B cell (primary cell): Measurements from ENCODE around the gene HGFAC. TPM values are rescaled to one million over a fixed set of nuclear protein-coding genes. Genes with fewer than 3 reads are reported as not detected.

Source experiments
- ATAC-seq: fragments of 200-7000 bp; cut with Tn5 transposase; one replicate; pipeline ENCODE4 v1.10.0; 2021; ENCODE audit warnings: low read depth, mild to moderate bottlenecking, moderate number of reproducible peaks, moderate library complexity
- CTCF ChIA-PET: fragments of 350-600 bp; sonication (Branson Sonifier 250); formaldehyde crosslinking; loops from one replicate; lab custom pipeline; 2021; ENCODE audit warnings: antibody characterized with exemption, inconsistent platforms; lab: Charles Lee
- POLR2A ChIA-PET: fragments of 350-600 bp; sonication (Branson Sonifier 250); formaldehyde crosslinking; loops from one replicate; lab custom pipeline; 2021; ENCODE audit warnings: antibody characterized with exemption; lab: Charles Lee
- DNase-seq: peaks from one replicate; pipeline ENCODE4 v3.0.0; 2013
- H2AFZ ChIP-seq: 2 replicates; pipeline ENCODE4 v1.6.1; 2012; ENCODE audit warnings: mild to moderate bottlenecking, low read depth, low read length; ENCODE audit not compliant: insufficient read depth, poor library complexity, severe bottlenecking
- H3K27ac ChIP-seq, 2 donors: 1 replicate in 1 of 2; 2 replicates in 1 of 2; pipeline ENCODE4 v1.5.1; 2012 to 2013; ENCODE audit warnings: low read length in 2 of 2, mild to moderate bottlenecking in 2 of 2, moderate library complexity in 1 of 2
- H3K27me3 ChIP-seq, 4 experiments: fragments of 200-600 bp in 1 of 4; sonication (generic) in 1 of 4; replicated peaks in 1 of 4; 1 replicate in 2 of 4; 2 replicates in 2 of 4; pipeline versions ENCODE4 v1.6.1 to v1.7.0; 2013 to 2016; ENCODE audit warnings: low read length in 3 of 4, mild to moderate bottlenecking in 2 of 4, mixed read lengths in 1 of 4, moderate library complexity in 1 of 4; ENCODE audit not compliant: insufficient read depth in 4 of 4, control insufficient read depth in 3 of 4; ENCODE audit errors: control extremely low read depth in 1 of 4
- H3K36me3 ChIP-seq, 2 experiments: replicated peaks in 1 of 2; 1 replicate in 1 of 2; 2 replicates in 1 of 2; pipeline versions ENCODE4 v1.6.1 to v1.7.1; 2013; ENCODE audit warnings: low read length in 1 of 2; ENCODE audit not compliant: insufficient read depth in 2 of 2, control insufficient read depth in 1 of 2; ENCODE audit errors: control extremely low read depth in 1 of 2, extremely low read depth in 1 of 2
- H3K4me1 ChIP-seq, 2 donors: fragments of 200-600 bp in 1 of 2; sonication (generic) in 1 of 2; 1 replicate in 1 of 2; 2 replicates in 1 of 2; pipeline versions ENCODE4 v1.5.1 to v1.6.1; 2013 to 2017; ENCODE audit warnings: low read length in 2 of 2; ENCODE audit not compliant: control insufficient read depth in 2 of 2, insufficient read depth in 2 of 2
- H3K4me2 ChIP-seq: replicated peaks from 2 replicates; pipeline ENCODE3; 2012; ENCODE audit warnings: mild to moderate bottlenecking, low read depth, low read length; ENCODE audit not compliant: poor library complexity, severe bottlenecking
- H3K4me3 ChIP-seq, 5 experiments: fragments of 200-600 bp in 1 of 5; sonication (generic) in 1 of 5; 1 replicate in 3 of 5; 2 replicates in 2 of 5; pipeline versions ENCODE4 v1.5.1 to v1.7.0; 2011 to 2016; ENCODE audit warnings: low read length in 4 of 5, mild to moderate bottlenecking in 4 of 5, low read depth in 2 of 5, control low read depth in 1 of 5, moderate library complexity in 1 of 5; ENCODE audit not compliant: insufficient read depth in 1 of 5; ENCODE audit errors: control extremely low read depth in 1 of 5, extremely low read depth in 1 of 5
- H3K79me2 ChIP-seq: fragments of 200-600 bp; sonication (generic); one replicate; pipeline ENCODE4 v1.6.0; 2016; ENCODE audit warnings: low read length; ENCODE audit not compliant: control insufficient read depth, insufficient read depth
- H3K9ac ChIP-seq: fragments of 200-600 bp; sonication (generic); 2 replicates; pipeline ENCODE4 v1.6.1; 2017; ENCODE audit warnings: mild to moderate bottlenecking, low read length, moderate library complexity
- H3K9me3 ChIP-seq, 3 donors: one replicate each; pipeline versions ENCODE4 v1.6.1 to v1.7.1; 2013; ENCODE audit warnings: low read length in 2 of 3; ENCODE audit not compliant: control insufficient read depth in 2 of 3, insufficient read depth in 1 of 3; ENCODE audit errors: control extremely low read depth in 1 of 3
- H4K20me1 ChIP-seq: 2 replicates; pipeline ENCODE4 v1.6.0; 2012; ENCODE audit warnings: mild to moderate bottlenecking, low read length; ENCODE audit not compliant: insufficient read depth, control insufficient read depth, poor library complexity, severe bottlenecking
- H3K27ac Mint-ChIP-seq: one replicate; pipeline ENCODE4 v1.8.0; 2021; ENCODE audit warnings: mixed read lengths
- H3K27me3 Mint-ChIP-seq: one replicate; pipeline ENCODE4 v1.8.0; 2021; ENCODE audit warnings: mixed read lengths
- H3K4me1 Mint-ChIP-seq: one replicate; pipeline ENCODE4 v1.8.0; 2021; ENCODE audit warnings: mixed read lengths
- H3K4me3 Mint-ChIP-seq: one replicate; pipeline ENCODE4 v1.8.0; 2021; ENCODE audit warnings: mixed read lengths
- H3K9me3 Mint-ChIP-seq: one replicate; pipeline ENCODE4 v1.8.0; 2022; ENCODE audit warnings: mixed read lengths; ENCODE audit not compliant: insufficient read depth
- EZH2 ChIP-seq: IDR thresholded peaks from 2 replicates; pipeline ENCODE4 v1.6.1; 2012; ENCODE audit warnings: borderline replicate concordance, low read depth, mild to moderate bottlenecking, moderate library complexity, low read length; ENCODE audit not compliant: insufficient read depth, poor library complexity, severe bottlenecking
- WGBS: methylation state at CpG from one replicate; pipeline ENCODE4 v1.1.5; 2013; ENCODE audit warnings: missing lambda C conversion rate; ENCODE audit not compliant: insufficient coverage; 5-methylcytosine and 5-hydroxymethylcytosine counted together
- intact Hi-C: fragments of 100-400 bp; cut with micrococcal nuclease; formaldehyde crosslinking; loops from one replicate; pipeline ENCODE4 v1.10.0; 2022
- polyA plus RNA-seq: library from polyadenylated mRNA; depleted of rRNA; stranded (reverse); fragments of >200 nt; gene quantifications from 2 replicates; pipeline ENCODE4 v1.2.3, GENCODE V29; 2012
- total RNA-seq, 2 donors: library from RNA; stranded (reverse); fragments of 120-200 nt in 1 of 2; gene quantifications; 1 replicate in 1 of 2; 2 replicates in 1 of 2; pipeline versions ENCODE4 v1.2.3 to v1.2.4, GENCODE V29; 2013 to 2022
- TF ChIP-seq, protein P1 (sequence below): fragments of 200-600 bp; IDR thresholded peaks from one replicate; pipeline ENCODE4 v1.8.0; 2022; ENCODE audit warnings: antibody characterized with exemption, mild to moderate bottlenecking

Gene HGFAC
- total and polyA plus RNA-seq, 2 donors (not counting 1 experiment from before 2014, with no cell fraction given) = not detected

DNA sequence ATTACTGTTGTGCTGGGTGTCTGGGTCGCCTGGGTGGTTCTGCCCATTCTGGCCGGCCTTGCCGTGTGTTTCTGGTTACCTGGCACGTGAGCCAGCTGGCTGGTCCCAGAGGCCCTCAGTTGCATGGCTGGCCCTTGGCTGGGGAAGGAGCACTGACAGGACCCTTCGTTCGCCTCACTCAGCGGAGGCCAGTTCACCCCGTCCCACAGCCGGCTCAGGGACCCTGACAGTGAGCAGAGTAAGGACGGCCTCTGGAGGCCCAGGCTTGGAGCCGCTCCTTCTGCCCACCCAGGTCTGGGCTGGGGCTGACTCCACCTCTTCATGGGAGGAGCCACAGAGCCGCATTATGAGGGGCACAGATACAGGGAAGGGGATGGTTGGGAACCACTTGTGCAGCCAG is 20.3 kb upstream of the HGFAC start:
- H3K4me1 Mint-ChIP-seq = peaks cover under 1% of the 10 kb centered on the region
- WGBS = 90% methylated on average over 11 of the region's 12 CpGs
- no peaks in the 10 kb centered on the region for H3K9me3 Mint-ChIP-seq

GRCh38 chr4:3422241-3422801 is 19.4 kb upstream of the HGFAC start:
- Histone ChIP-seq H3K9ac (no peak overlapping the region), H4K20me1 (no peaks in the 10 kb centered on the region), H3K4me2 (no peak overlapping the region), H3K79me2 (no peaks in the 10 kb centered on the region), H3K36me3 (no peaks in the 10 kb centered on the region), H3K4me1 (peaks cover 0 to 5% of the 10 kb centered on the region in 2 donors), H3K4me3 (no peak overlapping the region), H2AFZ (no peak overlapping the region), H3K9me3 (no peaks in the 10 kb centered on the region), H3K27ac (no peak overlapping the region), H3K27me3 (no peaks in the 10 kb centered on the region)
- POLR2A ChIA-PET = no interaction called here
- no peak for TF ChIP-seq EZH2
- TF ChIP-seq, protein P1, sequence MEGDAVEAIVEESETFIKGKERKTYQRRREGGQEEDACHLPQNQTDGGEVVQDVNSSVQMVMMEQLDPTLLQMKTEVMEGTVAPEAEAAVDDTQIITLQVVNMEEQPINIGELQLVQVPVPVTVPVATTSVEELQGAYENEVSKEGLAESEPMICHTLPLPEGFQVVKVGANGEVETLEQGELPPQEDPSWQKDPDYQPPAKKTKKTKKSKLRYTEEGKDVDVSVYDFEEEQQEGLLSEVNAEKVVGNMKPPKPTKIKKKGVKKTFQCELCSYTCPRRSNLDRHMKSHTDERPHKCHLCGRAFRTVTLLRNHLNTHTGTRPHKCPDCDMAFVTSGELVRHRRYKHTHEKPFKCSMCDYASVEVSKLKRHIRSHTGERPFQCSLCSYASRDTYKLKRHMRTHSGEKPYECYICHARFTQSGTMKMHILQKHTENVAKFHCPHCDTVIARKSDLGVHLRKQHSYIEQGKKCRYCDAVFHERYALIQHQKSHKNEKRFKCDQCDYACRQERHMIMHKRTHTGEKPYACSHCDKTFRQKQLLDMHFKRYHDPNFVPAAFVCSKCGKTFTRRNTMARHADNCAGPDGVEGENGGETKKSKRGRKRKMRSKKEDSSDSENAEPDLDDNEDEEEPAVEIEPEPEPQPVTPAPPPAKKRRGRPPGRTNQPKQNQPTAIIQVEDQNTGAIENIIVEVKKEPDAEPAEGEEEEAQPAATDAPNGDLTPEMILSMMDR = no peak
- Mint-ChIP-seq H3K27ac (no peak overlapping the region), H3K4me3 (no peak overlapping the region), H3K9me3 (no peaks in the 10 kb centered on the region), H3K27me3 (no peaks in the 10 kb centered on the region), H3K4me1 (peaks cover 3% of the 10 kb centered on the region)
- 94% methylated on average over 29 of the region's 29 CpGs for WGBS
- CTCF ChIA-PET = interaction anchor here (0.8 kb wide), 1 partner anchor 98 kb away, joined by 3 read pairs; no protein-coding TSS in a partner anchor
- intact Hi-C loops = no loop called here
- no peak for DNase-seq
- ATAC-seq = no peak

More for the DNA sequence above, 20.3 kb upstream of the HGFAC start:
- H3K27me3 Mint-ChIP-seq = no peaks in the 10 kb centered on the region
- Histone ChIP-seq H3K27me3 (no peaks in the 10 kb centered on the region), H4K20me1 (no peaks in the 10 kb centered on the region), H3K27ac (no peak overlapping the region), H3K4me3 (no peak overlapping the region), H3K9me3 (no peaks in the 10 kb centered on the region), H2AFZ (no peak overlapping the region), H3K9ac (no peak overlapping the region), H3K4me1 (peaks cover 0 to 3% of the 10 kb centered on the region in 2 donors), H3K4me2 (no peak overlapping the region), H3K36me3 (no peaks in the 10 kb centered on the region), H3K79me2 (no peaks in the 10 kb centered on the region)
- intact Hi-C loops = no loop called here
- ChIA-PET POLR2A (no interaction called here), CTCF (no interaction called here)
- TF ChIP-seq, protein P1 = no peak
- no peak for TF ChIP-seq EZH2
- no peak overlapping the region for H3K4me3 Mint-ChIP-seq
- no peak overlapping the region for H3K27ac Mint-ChIP-seq
- DNase-seq (no peak), ATAC-seq (no peak)
